ENCODE measurements around the gene NSG2.
A peak's percentile ranks its signal among the peaks of the same experiment; 100 is the strongest.

Gene NSG2

DNA sequence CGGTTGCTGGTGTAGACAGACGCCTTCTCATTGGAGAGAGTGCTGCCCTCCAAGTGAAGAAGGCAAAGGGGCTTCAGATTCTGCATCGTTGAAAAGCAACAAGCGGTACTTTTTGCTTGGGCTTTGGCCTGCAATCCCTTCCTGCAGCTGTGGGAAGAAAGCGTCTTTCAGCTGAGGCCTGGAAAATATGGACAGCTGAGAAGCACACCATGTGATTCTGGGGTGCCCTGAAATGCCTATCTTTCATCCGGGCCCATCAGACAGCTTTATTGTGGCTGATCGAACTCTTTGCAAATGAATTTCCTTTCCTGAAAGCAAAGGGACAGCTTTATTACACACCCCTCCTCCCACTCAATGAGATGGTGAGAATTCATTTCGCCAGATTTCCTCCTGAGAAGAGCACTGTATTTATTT is 74.0 kb downstream of the NSG2 start:
- Mint-ChIP-seq H3K27ac (peak overlapping the region; percentile 81), H3K4me1 (peaks cover 23% of the 10 kb centered on the region), H3K27me3 (ENCODE audit: low read depth, poor library complexity) (peaks cover 29% of the 10 kb centered on the region), H3K4me3 (peak overlapping the region; percentile 14), H3K36me3 (ENCODE audit: low read depth) (no peaks in the 10 kb centered on the region), H3K9me3 (peaks cover 5% of the 10 kb centered on the region)
- TF ChIP-seq, protein P1, sequence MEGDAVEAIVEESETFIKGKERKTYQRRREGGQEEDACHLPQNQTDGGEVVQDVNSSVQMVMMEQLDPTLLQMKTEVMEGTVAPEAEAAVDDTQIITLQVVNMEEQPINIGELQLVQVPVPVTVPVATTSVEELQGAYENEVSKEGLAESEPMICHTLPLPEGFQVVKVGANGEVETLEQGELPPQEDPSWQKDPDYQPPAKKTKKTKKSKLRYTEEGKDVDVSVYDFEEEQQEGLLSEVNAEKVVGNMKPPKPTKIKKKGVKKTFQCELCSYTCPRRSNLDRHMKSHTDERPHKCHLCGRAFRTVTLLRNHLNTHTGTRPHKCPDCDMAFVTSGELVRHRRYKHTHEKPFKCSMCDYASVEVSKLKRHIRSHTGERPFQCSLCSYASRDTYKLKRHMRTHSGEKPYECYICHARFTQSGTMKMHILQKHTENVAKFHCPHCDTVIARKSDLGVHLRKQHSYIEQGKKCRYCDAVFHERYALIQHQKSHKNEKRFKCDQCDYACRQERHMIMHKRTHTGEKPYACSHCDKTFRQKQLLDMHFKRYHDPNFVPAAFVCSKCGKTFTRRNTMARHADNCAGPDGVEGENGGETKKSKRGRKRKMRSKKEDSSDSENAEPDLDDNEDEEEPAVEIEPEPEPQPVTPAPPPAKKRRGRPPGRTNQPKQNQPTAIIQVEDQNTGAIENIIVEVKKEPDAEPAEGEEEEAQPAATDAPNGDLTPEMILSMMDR (IDR thresholded peaks at IDR 0.05): no peak
- peak; percentile 21 for DNase-seq

DNA sequence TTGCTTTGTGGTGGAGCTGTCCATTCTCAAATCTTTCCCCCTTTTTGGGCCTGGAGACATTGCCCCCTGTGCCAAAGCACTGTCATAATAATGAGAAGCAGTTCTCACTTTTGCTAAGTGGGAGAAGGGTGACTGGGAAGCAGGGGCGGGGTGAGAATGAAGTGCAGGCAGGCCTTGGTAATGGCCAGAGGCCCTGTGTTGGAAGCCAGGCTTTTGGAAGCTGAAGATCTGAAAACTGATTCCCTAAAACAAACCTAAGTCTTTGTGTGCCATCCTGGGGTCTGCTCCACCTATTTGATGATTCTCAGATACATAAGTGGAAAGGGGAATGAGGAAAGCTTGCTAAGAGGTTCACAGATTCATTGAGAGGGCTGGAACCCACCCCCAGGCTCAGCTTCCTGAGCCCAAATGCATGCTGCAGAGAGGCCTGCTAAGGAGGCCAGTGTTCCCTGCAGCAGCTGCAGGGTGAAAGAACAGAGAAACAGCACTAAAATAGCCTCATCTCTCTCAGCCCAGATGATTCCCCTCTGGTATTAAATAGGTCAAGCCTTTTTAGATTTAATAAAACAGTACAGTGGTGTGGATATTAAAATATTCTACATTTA is 75.0 kb downstream of the NSG2 start:
- Mint-ChIP-seq H3K27me3 (ENCODE audit: low read depth, poor library complexity) (peaks cover 25% of the 10 kb centered on the region), H3K36me3 (ENCODE audit: low read depth) (no peaks in the 10 kb centered on the region), H3K4me1 (peaks cover 23% of the 10 kb centered on the region), H3K4me3 (no peak overlapping the region), H3K9me3 (peaks cover 16% of the 10 kb centered on the region), H3K27ac (peak overlapping the region; percentile 36)
- TF ChIP-seq, protein P1 (IDR thresholded peaks at IDR 0.05): no peak
- no peak for DNase-seq

DNA sequence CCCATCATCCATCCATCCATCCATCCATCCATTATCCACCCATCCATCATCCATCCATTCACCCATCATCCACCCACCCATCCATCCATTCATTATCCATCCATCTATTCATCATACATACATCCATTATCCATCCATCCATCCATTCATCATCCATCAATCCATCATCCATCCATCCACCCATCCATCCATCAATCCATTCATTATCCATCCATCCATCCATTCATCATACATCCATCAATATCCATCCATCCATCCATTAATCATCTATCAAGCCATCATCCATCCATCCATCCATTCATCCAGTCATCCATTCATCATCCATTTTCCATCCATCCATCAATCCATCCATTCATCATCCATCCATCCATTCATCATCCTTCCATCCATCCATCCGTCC is 89.0 kb downstream of the NSG2 start:
- no peaks in the 10 kb centered on the region for H3K9me3 Mint-ChIP-seq
- no peaks in the 10 kb centered on the region for H3K4me1 Mint-ChIP-seq
- H3K4me3 Mint-ChIP-seq: no peak overlapping the region
- DNase-seq: no peak
- peaks cover 8% of the 10 kb centered on the region for H3K27me3 Mint-ChIP-seq (ENCODE audit: low read depth, poor library complexity)
- no peaks in the 10 kb centered on the region for H3K36me3 Mint-ChIP-seq (ENCODE audit: low read depth)
- no peak overlapping the region for H3K27ac Mint-ChIP-seq
- TF ChIP-seq, protein P1 (IDR thresholded peaks at IDR 0.05): no peak

DNA sequence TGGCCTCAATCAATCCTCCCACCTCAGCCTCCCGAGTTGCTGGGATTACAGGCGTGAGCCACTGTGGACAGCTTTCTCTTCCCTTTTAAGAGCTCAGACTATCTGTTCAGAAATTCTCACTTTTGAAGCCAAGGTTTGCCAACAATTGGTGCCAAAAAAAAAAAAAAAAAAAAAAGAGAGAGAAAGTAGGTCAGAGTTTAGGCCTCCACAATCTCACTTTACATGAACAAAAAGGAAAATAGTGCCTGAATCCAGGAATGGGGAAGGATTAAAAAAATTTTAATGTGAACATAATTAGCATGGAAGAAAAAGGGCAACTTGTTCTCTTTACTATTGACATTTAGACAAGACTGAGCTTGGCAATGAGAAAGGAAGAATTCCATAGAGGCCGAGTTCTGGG is 94.1 kb downstream of the NSG2 start:
- H3K36me3 Mint-ChIP-seq (ENCODE audit: low read depth): no peaks in the 10 kb centered on the region
- DNase-seq: no peak
- H3K27ac Mint-ChIP-seq: no peak overlapping the region
- H3K9me3 Mint-ChIP-seq: no peaks in the 10 kb centered on the region
- TF ChIP-seq, protein P1 (IDR thresholded peaks at IDR 0.05): no peak
- peaks cover 11% of the 10 kb centered on the region for H3K27me3 Mint-ChIP-seq (ENCODE audit: low read depth, poor library complexity)
- H3K4me3 Mint-ChIP-seq: no peak overlapping the region
- no peaks in the 10 kb centered on the region for H3K4me1 Mint-ChIP-seq

DNA sequence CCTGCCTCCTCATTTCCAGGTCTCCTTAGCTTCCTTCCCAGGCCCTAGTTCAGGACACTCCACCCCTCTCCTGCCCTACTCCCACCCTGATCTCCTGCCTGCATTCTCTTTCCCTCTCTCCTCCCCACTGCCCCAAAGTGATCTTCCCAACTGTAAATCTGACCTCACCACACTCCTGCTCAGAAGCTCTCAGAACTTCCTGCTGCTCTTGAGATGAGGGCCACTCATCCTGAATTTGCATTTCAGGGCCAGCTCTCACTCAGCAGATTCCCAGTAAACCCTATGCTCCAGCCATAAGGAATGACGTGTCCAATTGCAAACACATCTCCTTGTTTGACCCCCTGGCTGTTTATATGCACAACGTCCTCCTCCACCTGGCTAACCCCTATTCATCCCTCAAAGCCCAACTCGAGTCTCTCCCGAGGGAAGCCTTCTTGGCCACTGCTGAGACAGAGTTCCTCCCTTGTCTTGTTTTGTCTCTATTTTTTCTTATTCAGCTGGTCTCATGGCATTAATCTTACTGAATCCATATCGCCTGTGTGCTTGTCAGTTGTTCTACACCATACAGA is 95.0 kb downstream of the NSG2 start:
- H3K27me3 Mint-ChIP-seq (ENCODE audit: low read depth, poor library complexity): peaks cover 21% of the 10 kb centered on the region
- H3K36me3 Mint-ChIP-seq (ENCODE audit: low read depth): no peaks in the 10 kb centered on the region

More for the DNA sequence above, 95.0 kb downstream of the NSG2 start:
- no peaks in the 10 kb centered on the region for H3K9me3 Mint-ChIP-seq
- no peak overlapping the region for H3K27ac Mint-ChIP-seq
- H3K4me1 Mint-ChIP-seq: no peaks in the 10 kb centered on the region
- TF ChIP-seq, protein P1 (IDR thresholded peaks at IDR 0.05): no peak
- H3K4me3 Mint-ChIP-seq: no peak overlapping the region
- DNase-seq: no peak

Measured in nephron progenitor cell (in vitro differentiated cells).